ENCODE measurements around the gene CTSZ. TPM values are rescaled to one million over a fixed set of nuclear protein-coding genes. Genes with fewer than 3 reads are reported as not detected.

Gene CTSZ
- polyA plus RNA-seq, 3 donors: 62.6 to 755 (median 86.4) TPM

DNA sequence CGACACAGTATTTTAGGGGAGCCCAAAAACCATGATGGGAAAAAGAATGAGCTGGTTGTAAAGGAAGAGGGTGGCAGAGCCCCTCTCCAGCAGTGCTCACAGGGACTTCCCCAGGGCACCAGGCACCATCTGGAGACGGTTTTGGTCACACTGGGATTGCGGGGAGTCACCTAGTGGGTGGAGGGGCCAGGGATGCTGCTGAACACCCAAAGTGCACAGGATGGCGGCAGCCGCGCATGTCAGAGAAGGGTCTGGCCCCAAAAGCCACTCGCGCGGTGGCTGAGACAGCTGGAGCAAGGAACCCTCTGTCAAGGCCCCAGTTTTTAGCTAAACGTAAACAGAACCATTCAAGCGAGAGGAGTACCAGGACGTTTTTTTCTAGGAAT, 10.8 kb downstream of the CTSZ start:
- H3K36me3 Mint-ChIP-seq: peaks cover 82 to 97% of the 10 kb centered on the region in 2 donors
- Histone ChIP-seq H2AFZ (ENCODE audit: insufficient read depth, low read depth, low read length, poor library complexity, severe bottlenecking) (no peak overlapping the region), H4K20me1 (ENCODE audit: insufficient read depth, low read length) (peaks cover 99% of the 10 kb centered on the region), H3K9ac (ENCODE audit: insufficient read depth, low read length, poor library complexity, severe bottlenecking) (no peak overlapping the region), H3K27ac (ENCODE audit: low read depth in 1 of 2, low read length in 2 of 2) (peak overlapping the region; percentile 2 to 43), H3K79me2 (ENCODE audit: insufficient read depth, low read length) (peaks cover 53% of the 10 kb centered on the region), H3K4me1 (ENCODE audit: control insufficient read depth in 1 of 2, insufficient read depth in 2 of 2, low read length in 2 of 2) (peaks cover 0 to 3% of the 10 kb centered on the region in 2 donors), H3K9me3 (replicated peaks in 1 of 2; ENCODE audit: control insufficient read depth in 1 of 2, insufficient read depth in 1 of 2, low read length in 2 of 2) (no peaks in the 10 kb centered on the region), H3K36me3 (replicated peaks in 1 of 2; ENCODE audit: control insufficient read depth in 1 of 2, insufficient read depth in 2 of 2, low read length in 2 of 2) (peaks cover 91 to 99% of the 10 kb centered on the region in 2 donors), H3K4me2 (replicated peaks; ENCODE audit: extremely low read depth, low read length, poor library complexity, severe bottlenecking) (no peak overlapping the region), H3K4me3 (replicated peaks in 1 of 3; ENCODE audit: low read depth in 2 of 3, low read length in 3 of 3) (no peak overlapping the region), H3K27me3 (ENCODE audit: control insufficient read depth in 2 of 2, insufficient read depth in 2 of 2, low read length in 2 of 2) (no peaks in the 10 kb centered on the region)
- H3K27ac Mint-ChIP-seq: peak overlapping the region in 5 of 7 donors; percentile 42 to 80 (median 73)
- peaks cover 0 to 4% (median 0%) of the 10 kb centered on the region in 3 donors for H3K27me3 Mint-ChIP-seq (ENCODE audit: low read depth in 3 of 3)
- no peaks in the 10 kb centered on the region for H3K9me3 Mint-ChIP-seq
- H3K4me1 Mint-ChIP-seq: peaks cover 7% of the 10 kb centered on the region
- 97% methylated on average over 9 of the region's 12 CpGs for WGBS (ENCODE audit: insufficient coverage)
- DNase-seq: no peak
- intact Hi-C loops (cut with micrococcal nuclease): no loop called here
- TF ChIP-seq, protein P1, sequence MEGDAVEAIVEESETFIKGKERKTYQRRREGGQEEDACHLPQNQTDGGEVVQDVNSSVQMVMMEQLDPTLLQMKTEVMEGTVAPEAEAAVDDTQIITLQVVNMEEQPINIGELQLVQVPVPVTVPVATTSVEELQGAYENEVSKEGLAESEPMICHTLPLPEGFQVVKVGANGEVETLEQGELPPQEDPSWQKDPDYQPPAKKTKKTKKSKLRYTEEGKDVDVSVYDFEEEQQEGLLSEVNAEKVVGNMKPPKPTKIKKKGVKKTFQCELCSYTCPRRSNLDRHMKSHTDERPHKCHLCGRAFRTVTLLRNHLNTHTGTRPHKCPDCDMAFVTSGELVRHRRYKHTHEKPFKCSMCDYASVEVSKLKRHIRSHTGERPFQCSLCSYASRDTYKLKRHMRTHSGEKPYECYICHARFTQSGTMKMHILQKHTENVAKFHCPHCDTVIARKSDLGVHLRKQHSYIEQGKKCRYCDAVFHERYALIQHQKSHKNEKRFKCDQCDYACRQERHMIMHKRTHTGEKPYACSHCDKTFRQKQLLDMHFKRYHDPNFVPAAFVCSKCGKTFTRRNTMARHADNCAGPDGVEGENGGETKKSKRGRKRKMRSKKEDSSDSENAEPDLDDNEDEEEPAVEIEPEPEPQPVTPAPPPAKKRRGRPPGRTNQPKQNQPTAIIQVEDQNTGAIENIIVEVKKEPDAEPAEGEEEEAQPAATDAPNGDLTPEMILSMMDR (IDR thresholded peaks at IDR 0.05): no peak
- H3K4me3 Mint-ChIP-seq: no peak overlapping the region

DNA sequence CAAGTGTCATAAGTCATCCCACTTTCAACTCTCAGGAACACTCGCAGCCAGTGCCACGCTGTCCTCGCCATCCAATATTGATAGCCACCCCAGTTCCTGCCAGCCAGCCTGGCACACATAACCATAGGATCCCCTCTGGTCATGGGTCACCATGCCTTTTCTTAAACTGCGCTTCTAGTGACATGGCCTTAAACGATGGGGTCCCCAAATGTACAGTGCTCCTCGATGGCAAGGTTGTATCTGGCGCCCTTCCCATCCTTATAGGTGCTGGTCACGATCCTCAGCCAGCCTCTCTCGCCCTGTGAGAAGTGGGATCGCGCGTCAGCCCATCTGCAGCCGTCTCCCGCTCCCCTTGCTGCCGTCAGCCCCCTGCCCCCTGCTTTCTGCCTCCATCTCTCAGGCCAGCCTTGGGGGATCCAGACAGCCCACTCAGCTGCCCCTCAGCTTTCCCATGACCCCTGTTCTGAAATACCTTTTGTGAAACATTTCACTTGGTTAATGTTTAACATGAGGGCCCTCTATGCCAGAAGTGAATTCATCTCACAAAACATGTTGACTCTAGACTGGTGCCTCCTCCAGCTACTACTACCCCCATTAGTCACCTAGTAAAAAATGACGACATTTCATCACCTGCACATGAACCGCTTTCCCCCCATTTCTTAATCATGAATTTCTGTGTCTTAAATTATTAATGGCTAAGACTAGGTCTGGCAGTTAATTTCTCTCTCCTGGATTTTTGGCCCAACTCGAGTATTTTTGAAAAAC, 11.4 kb downstream of the CTSZ start:
- Histone ChIP-seq H3K27me3 (ENCODE audit: control insufficient read depth in 2 of 2, insufficient read depth in 2 of 2, low read length in 2 of 2) (no peaks in the 10 kb centered on the region), H3K36me3 (replicated peaks in 1 of 2; ENCODE audit: control insufficient read depth in 1 of 2, insufficient read depth in 2 of 2, low read length in 2 of 2) (peaks cover 91 to 99% of the 10 kb centered on the region in 2 donors), H3K4me2 (replicated peaks; ENCODE audit: extremely low read depth, low read length, poor library complexity, severe bottlenecking) (no peak overlapping the region), H3K4me3 (replicated peaks in 1 of 3; ENCODE audit: low read depth in 2 of 3, low read length in 3 of 3) (no peak overlapping the region), H3K79me2 (ENCODE audit: insufficient read depth, low read length) (peaks cover 47% of the 10 kb centered on the region), H4K20me1 (ENCODE audit: insufficient read depth, low read length) (peaks cover 99% of the 10 kb centered on the region), H3K4me1 (ENCODE audit: control insufficient read depth in 1 of 2, insufficient read depth in 2 of 2, low read length in 2 of 2) (peaks cover 0 to 3% of the 10 kb centered on the region in 2 donors), H3K9me3 (replicated peaks in 1 of 2; ENCODE audit: control insufficient read depth in 1 of 2, insufficient read depth in 1 of 2, low read length in 2 of 2) (no peaks in the 10 kb centered on the region), H3K27ac (ENCODE audit: low read depth in 1 of 2, low read length in 2 of 2) (peak overlapping the region; percentile 8 to 43), H3K9ac (ENCODE audit: insufficient read depth, low read length, poor library complexity, severe bottlenecking) (no peak overlapping the region), H2AFZ (ENCODE audit: insufficient read depth, low read depth, low read length, poor library complexity, severe bottlenecking) (no peak overlapping the region)
- WGBS (ENCODE audit: insufficient coverage): 92% methylated on average over 16 of the region's 18 CpGs
- Mint-ChIP-seq H3K27ac (peak overlapping the region in 6 of 7 donors; percentile 60 to 85 (median 76)), H3K27me3 (ENCODE audit: low read depth in 3 of 3) (peaks cover 0 to 4% (median 0%) of the 10 kb centered on the region in 3 donors), H3K36me3 (peaks cover 82 to 95% of the 10 kb centered on the region in 2 donors), H3K4me1 (peaks cover 7% of the 10 kb centered on the region), H3K4me3 (no peak overlapping the region), H3K9me3 (no peaks in the 10 kb centered on the region)
- peak in 1 of 3 donors; percentile 9 for DNase-seq
- TF ChIP-seq, protein P1 (IDR thresholded peaks at IDR 0.05): no peak
- intact Hi-C loops (cut with micrococcal nuclease): no loop called here

All from CD14-positive monocyte (primary cell).